ENCODE data around the gene EEPD1.
A peak's percentile ranks its signal among the peaks of the same experiment; 100 is the strongest.
"Not testable (repeated sequence)": the region's sequence is repeated elsewhere in the genome, so short reads cannot be mapped to it uniquely, and the experiment has no call there.

EEPD1 gene

DNA sequence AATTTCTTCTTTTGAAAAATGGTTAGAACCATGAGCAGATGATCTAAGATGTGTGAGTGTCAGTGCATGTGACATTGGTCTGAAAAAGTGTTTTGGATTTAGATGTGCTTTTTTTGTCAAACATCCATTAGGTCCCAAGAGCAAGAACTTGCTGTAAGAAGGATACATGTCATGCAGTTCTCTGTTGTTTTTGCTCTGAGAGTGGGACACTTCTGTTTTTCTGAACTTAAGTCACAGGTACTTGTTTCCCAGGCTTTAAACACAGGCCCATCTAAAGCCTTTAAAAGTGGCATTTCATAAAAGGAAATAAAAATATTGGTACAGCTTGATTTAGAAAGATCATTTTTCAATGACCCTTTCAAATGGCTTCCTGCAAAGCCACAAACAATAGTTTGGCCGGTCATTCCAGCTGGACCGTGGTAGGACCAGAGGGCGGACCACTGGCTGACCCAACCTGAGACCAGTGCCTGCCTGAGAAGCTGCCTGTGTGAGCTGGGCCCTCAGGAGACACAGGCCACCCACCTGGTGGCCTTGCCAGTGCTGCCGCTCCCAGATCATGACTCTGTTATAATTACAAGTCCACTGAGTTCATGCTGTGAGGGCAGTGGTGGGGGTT, 92.7 kb downstream of the EEPD1 start:
- Histone ChIP-seq H3K4me3 (ENCODE audit: low read depth in 1 of 2, low read length in 2 of 2) (no peak overlapping the region), H3K36me3 (ENCODE audit: control insufficient read depth in 1 of 2, insufficient read depth in 2 of 2, low read length in 2 of 2) (peaks cover 0 to 4% of the 10 kb centered on the region in 2 donors), H3K27ac (ENCODE audit: low read depth, low read length) (no peak overlapping the region), H3K9ac (ENCODE audit: low read depth in 1 of 2, low read length in 2 of 2) (no peak overlapping the region), H3K9me3 (ENCODE audit: control insufficient read depth in 1 of 2, low read length in 2 of 2) (no peaks in the 10 kb centered on the region), H3K4me1 (ENCODE audit: control insufficient read depth in 1 of 2, insufficient read depth in 2 of 2, low read length in 2 of 2) (no peaks in the 10 kb centered on the region), H3K27me3 (ENCODE audit: control insufficient read depth in 1 of 2, insufficient read depth in 2 of 2, low read length in 2 of 2) (no peaks in the 10 kb centered on the region)

GRCh38 chr7:36249091-36249490, 96.0 kb downstream of the EEPD1 start:
- Histone ChIP-seq H3K9ac (ENCODE audit: low read depth in 1 of 2, low read length in 2 of 2) (no peak overlapping the region), H3K36me3 (ENCODE audit: control insufficient read depth in 1 of 2, insufficient read depth in 2 of 2, low read length in 2 of 2) (peaks cover 0 to 4% of the 10 kb centered on the region in 2 donors), H3K4me3 (ENCODE audit: low read depth in 1 of 2, low read length in 2 of 2) (no peak overlapping the region), H3K9me3 (ENCODE audit: control insufficient read depth in 1 of 2, low read length in 2 of 2) (peaks cover 0 to 2% of the 10 kb centered on the region in 2 donors), H3K27me3 (ENCODE audit: control insufficient read depth in 1 of 2, insufficient read depth in 2 of 2, low read length in 2 of 2) (no peaks in the 10 kb centered on the region), H3K27ac (ENCODE audit: low read depth, low read length) (no peak overlapping the region), H3K4me1 (ENCODE audit: control insufficient read depth in 1 of 2, insufficient read depth in 2 of 2, low read length in 2 of 2) (no peaks in the 10 kb centered on the region)

- Histone ChIP-seq H3K4me3 (ENCODE audit: low read depth in 1 of 2, low read length in 2 of 2) (no peak overlapping the region), H3K36me3 (ENCODE audit: control insufficient read depth in 1 of 2, insufficient read depth in 2 of 2, low read length in 2 of 2) (no peaks in the 10 kb centered on the region), H3K9me3 (ENCODE audit: control insufficient read depth in 1 of 2, low read length in 2 of 2) (peaks cover 0 to 4% of the 10 kb centered on the region in 2 donors), H3K27ac (ENCODE audit: low read depth, low read length) (no peak overlapping the region), H3K27me3 (ENCODE audit: control insufficient read depth in 1 of 2, insufficient read depth in 2 of 2, low read length in 2 of 2) (no peaks in the 10 kb centered on the region), H3K4me1 (ENCODE audit: control insufficient read depth in 1 of 2, insufficient read depth in 2 of 2, low read length in 2 of 2) (peaks cover 0 to 8% of the 10 kb centered on the region in 2 donors), H3K9ac (ENCODE audit: low read depth in 1 of 2, low read length in 2 of 2) (no peak overlapping the region)
Measured at GRCh38 chr7:36253699-36254098, 100.6 kb downstream of the EEPD1 start.

DNA sequence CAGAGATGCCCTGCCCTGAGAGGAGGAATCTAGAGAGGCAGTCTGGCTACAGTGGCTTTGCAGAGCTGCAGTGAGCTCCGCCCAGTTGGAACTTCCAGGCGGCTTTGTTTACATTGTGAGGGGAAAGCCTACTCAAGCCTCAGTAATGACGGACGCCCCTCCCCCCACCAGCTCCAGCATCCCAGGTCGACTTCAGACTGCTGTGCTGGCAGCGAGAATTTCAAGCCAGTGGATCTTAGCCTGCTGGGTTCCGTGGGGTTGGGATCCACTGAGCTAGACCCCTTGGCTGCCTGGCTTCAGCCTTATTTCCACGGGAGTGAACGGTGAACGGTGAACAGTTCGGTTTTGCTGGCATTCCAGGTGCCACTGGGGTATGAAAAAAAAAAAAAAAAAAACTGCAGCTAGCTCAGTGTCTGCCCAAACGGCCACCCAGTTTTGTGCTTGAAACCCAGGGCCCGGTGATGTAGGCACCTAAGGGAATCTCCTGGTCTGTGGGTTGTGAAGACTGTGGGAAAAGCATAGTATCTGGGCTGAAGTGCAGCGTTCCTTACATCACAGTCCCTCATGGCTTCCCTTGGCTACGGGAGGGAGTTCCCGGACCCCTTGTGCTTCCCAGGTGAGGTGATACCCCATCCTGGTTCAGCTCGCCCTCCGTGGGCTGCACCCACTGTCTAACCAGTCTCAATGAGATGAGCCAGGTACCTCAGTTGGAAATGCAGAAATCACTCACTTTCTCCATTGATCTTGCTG, 105.6 kb downstream of the EEPD1 start:
- peaks cover 27 to 36% of the 10 kb centered on the region in 2 donors for H3K4me1 ChIP-seq (ENCODE audit: control insufficient read depth in 1 of 2, insufficient read depth in 2 of 2, low read length in 2 of 2)
- not testable (repeated sequence) for H3K36me3 ChIP-seq (ENCODE audit: control insufficient read depth in 1 of 2, insufficient read depth in 2 of 2, low read length in 2 of 2); H3K4me3 ChIP-seq (ENCODE audit: low read depth in 1 of 2, low read length in 2 of 2); H3K9me3 ChIP-seq (ENCODE audit: control insufficient read depth in 1 of 2, low read length in 2 of 2); H3K9ac ChIP-seq (ENCODE audit: low read depth in 1 of 2, low read length in 2 of 2); H3K27ac ChIP-seq (ENCODE audit: low read depth, low read length); H3K27me3 ChIP-seq (ENCODE audit: control insufficient read depth in 1 of 2, insufficient read depth in 2 of 2, low read length in 2 of 2)

DNA sequence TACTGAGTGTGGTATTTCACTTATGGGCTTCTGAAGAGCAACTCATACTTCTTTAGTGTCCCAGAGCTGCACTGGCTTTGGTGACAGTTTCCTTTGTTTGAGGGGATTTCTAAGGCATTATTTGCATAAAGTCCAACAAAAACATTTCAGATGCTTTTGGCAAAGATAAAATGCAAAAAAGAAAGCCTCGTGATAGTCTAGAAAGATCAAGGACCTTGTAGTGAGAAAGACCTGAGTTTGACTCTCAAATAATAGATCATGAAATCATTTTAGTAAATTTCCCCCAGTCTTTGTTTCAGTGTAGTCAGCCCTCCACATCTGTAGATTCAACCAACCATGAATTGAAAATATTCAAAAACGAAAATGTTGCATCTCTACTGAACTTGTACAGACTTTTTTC, 107.4 kb downstream of the EEPD1 start:
- no peaks in the 10 kb centered on the region for H3K9me3 ChIP-seq (ENCODE audit: control insufficient read depth in 1 of 2, low read length in 2 of 2)
- H3K9ac ChIP-seq (ENCODE audit: low read depth in 1 of 2, low read length in 2 of 2), result no peak overlapping the region
- H3K4me3 ChIP-seq (ENCODE audit: low read depth in 1 of 2, low read length in 2 of 2), result no peak overlapping the region
- H3K4me1 ChIP-seq (ENCODE audit: control insufficient read depth in 1 of 2, insufficient read depth in 2 of 2, low read length in 2 of 2), result peaks cover 43 to 53% of the 10 kb centered on the region in 2 donors
- H3K36me3 ChIP-seq (ENCODE audit: control insufficient read depth in 1 of 2, insufficient read depth in 2 of 2, low read length in 2 of 2), result no peaks in the 10 kb centered on the region
- H3K27me3 ChIP-seq (ENCODE audit: control insufficient read depth in 1 of 2, insufficient read depth in 2 of 2, low read length in 2 of 2), result no peaks in the 10 kb centered on the region
- H3K27ac ChIP-seq (ENCODE audit: low read depth, low read length), result no peak overlapping the region

DNA sequence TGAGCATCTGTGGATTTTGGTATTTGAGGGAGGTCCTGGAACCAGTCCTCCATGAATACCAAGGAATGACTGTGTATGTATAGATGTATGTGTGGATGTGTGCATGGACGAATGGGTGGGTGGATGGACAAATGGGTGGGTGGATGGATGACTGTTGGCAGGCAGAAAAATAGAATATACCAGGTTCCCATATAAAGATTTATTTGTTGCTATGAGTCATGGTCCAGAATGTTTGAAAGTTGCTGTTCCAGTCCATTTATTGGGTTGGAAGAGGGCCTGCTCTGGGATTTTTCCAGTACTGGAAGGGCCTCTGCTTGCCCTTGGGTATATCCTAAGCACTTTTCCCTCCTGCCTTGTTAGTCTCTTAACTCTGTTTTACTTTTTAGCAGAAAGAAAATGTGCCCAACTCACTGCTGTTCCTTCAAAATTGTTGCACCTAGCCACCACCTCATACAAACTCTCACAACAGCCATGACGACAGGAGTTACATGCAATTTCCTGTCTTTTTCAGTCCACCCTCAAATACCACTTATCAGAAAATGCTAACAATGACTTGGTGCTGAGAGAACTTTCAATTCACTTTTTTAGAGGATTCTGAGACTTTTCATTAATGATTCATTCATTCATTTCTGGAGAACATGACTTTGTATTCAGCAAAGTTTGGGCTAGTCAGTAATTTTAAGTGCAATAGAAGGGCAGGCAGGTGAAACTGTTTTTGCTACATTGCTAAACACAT, 108.1 kb downstream of the EEPD1 start:
- H3K27me3 ChIP-seq (ENCODE audit: control insufficient read depth in 1 of 2, insufficient read depth in 2 of 2, low read length in 2 of 2), result no peaks in the 10 kb centered on the region
- H3K9ac ChIP-seq (ENCODE audit: low read depth in 1 of 2, low read length in 2 of 2), result no peak overlapping the region
- no peak overlapping the region for H3K4me3 ChIP-seq (ENCODE audit: low read depth in 1 of 2, low read length in 2 of 2)
- no peaks in the 10 kb centered on the region for H3K9me3 ChIP-seq (ENCODE audit: control insufficient read depth in 1 of 2, low read length in 2 of 2)
- H3K27ac ChIP-seq (ENCODE audit: low read depth, low read length), result no peak overlapping the region
- H3K36me3 ChIP-seq (ENCODE audit: control insufficient read depth in 1 of 2, insufficient read depth in 2 of 2, low read length in 2 of 2), result no peaks in the 10 kb centered on the region
- H3K4me1 ChIP-seq (ENCODE audit: control insufficient read depth in 1 of 2, insufficient read depth in 2 of 2, low read length in 2 of 2), result peaks cover 50 to 59% of the 10 kb centered on the region in 2 donors

- H3K4me1 ChIP-seq (ENCODE audit: control insufficient read depth in 1 of 2, insufficient read depth in 2 of 2, low read length in 2 of 2), result peaks cover 56 to 60% of the 10 kb centered on the region in 2 donors
- no peaks in the 10 kb centered on the region for H3K9me3 ChIP-seq (ENCODE audit: control insufficient read depth in 1 of 2, low read length in 2 of 2)
- no peak overlapping the region for H3K9ac ChIP-seq (ENCODE audit: low read depth in 1 of 2, low read length in 2 of 2)
- H3K4me3 ChIP-seq (ENCODE audit: low read depth in 1 of 2, low read length in 2 of 2), result peak overlapping the region in 1 of 2 donors; percentile 9
- no peaks in the 10 kb centered on the region for H3K27me3 ChIP-seq (ENCODE audit: control insufficient read depth in 1 of 2, insufficient read depth in 2 of 2, low read length in 2 of 2)
- peak overlapping the region; percentile 36 for H3K27ac ChIP-seq (ENCODE audit: low read depth, low read length)
- no peaks in the 10 kb centered on the region for H3K36me3 ChIP-seq (ENCODE audit: control insufficient read depth in 1 of 2, insufficient read depth in 2 of 2, low read length in 2 of 2)
Measured at GRCh38 chr7:36262309-36263094, 109.4 kb downstream of the EEPD1 start.

DNA sequence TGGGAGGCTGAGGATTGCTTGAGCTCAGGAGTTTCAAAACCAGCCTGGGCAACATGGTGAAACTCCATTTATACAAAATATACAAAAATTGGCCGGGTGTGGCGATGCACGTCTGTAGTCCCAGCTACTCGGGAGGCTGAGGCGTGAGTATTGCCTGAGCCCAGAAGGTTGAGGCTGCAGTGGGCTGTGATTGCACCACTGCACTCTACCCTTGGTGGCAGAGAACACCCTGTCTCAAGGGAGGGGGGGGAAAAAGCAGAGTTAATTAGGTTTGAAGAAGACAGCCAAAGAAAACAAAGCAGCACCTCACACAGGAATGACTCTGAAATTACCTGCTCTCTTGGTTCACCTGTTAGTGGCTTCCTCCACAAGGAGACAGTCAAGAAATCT, 110.0 kb downstream of the EEPD1 start:
- Histone ChIP-seq H3K4me1 (ENCODE audit: control insufficient read depth in 1 of 2, insufficient read depth in 2 of 2, low read length in 2 of 2) (peaks cover 56% of the 10 kb centered on the region in 2 donors), H3K4me3 (ENCODE audit: low read depth in 1 of 2, low read length in 2 of 2) (no peak overlapping the region), H3K9me3 (ENCODE audit: control insufficient read depth in 1 of 2, low read length in 2 of 2) (no peaks in the 10 kb centered on the region), H3K36me3 (ENCODE audit: control insufficient read depth in 1 of 2, insufficient read depth in 2 of 2, low read length in 2 of 2) (no peaks in the 10 kb centered on the region), H3K27me3 (ENCODE audit: control insufficient read depth in 1 of 2, insufficient read depth in 2 of 2, low read length in 2 of 2) (no peaks in the 10 kb centered on the region), H3K9ac (ENCODE audit: low read depth in 1 of 2, low read length in 2 of 2) (no peak overlapping the region), H3K27ac (ENCODE audit: low read depth, low read length) (no peak overlapping the region)

DNA sequence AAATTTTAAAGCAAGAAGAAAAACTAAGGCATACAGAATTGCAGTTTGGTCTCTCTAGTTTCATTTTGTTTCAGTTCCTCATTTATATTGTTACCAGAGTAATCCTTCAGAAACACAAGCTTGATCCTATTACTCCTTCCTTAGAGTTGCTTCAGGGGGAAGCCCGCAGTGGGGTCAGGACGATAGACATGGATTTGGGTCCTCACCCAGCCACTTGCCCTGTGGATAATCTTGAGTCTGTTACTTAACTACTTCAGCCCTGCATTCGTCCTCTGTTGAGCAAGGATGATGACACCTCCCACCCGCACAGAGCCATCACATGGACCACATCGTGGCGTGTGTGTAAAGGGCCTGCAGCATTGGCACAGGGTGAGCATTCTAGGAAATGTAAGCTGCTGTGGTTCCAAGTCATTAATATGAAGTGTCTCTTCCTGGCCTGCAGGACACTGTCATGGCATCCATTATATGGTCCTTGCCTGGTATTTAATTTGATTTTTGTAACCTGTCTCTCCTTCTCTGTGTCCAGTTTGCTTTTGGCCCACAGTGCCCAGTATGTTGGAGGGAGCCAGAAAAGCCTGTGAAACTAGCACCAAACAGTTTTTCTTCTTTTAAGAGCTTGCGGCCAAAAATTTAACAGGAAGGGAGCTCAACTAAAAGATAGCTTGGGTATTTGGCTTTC, 111.2 kb downstream of the EEPD1 start:
- Histone ChIP-seq H3K4me1 (ENCODE audit: control insufficient read depth in 1 of 2, insufficient read depth in 2 of 2, low read length in 2 of 2) (peaks cover 46 to 56% of the 10 kb centered on the region in 2 donors), H3K4me3 (ENCODE audit: low read depth in 1 of 2, low read length in 2 of 2) (no peak overlapping the region)

More for the DNA sequence above, 111.2 kb downstream of the EEPD1 start:
- Histone ChIP-seq H3K36me3 (ENCODE audit: control insufficient read depth in 1 of 2, insufficient read depth in 2 of 2, low read length in 2 of 2) (no peaks in the 10 kb centered on the region), H3K27ac (ENCODE audit: low read depth, low read length) (no peak overlapping the region), H3K9me3 (ENCODE audit: control insufficient read depth in 1 of 2, low read length in 2 of 2) (no peaks in the 10 kb centered on the region), H3K27me3 (ENCODE audit: control insufficient read depth in 1 of 2, insufficient read depth in 2 of 2, low read length in 2 of 2) (no peaks in the 10 kb centered on the region), H3K9ac (ENCODE audit: low read depth in 1 of 2, low read length in 2 of 2) (no peak overlapping the region)

All from duodenal mucosa (tissue), 2 donors.